ENCODE measurements around the gene GNLY. TPM values are rescaled to one million over a fixed set of nuclear protein-coding genes. Genes with fewer than 3 reads are reported as not detected.

GNLY gene
- total and polyA plus RNA-seq, 2 of the 4 experiments (the other 2 are of a cell fraction), result not detected

DNA sequence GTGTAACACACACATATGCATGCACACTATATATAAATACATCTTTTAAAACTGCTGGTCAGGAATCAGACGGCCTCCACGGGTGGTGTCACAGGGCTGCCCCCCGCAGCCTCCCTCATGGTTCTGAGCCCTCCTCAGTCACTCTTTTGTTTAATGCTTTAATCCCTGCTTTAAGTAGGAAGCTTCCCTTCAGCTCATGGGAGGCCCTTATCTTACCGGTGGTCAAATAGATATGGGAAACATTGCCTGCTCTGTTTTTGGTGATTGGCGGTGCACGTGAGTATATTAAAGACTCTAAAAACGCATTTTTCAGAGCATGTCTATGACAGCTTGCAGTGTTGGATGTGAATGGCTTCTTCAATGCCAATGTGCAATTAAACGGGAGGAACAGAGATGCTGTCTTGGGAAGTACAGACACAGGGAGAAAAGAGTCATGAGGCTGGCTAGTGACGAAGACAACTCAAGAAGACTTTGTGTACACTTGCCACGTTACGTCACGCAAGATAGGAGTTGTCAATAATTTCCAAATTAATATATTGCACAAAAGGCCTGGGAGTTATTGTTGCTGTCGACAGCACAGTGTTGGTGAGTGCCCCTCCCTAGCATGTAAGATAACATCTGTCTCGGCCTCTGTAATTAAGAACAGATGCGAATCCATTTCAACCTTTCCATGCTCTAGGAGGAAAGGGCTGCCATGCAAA lies 23.3 kb downstream of the GNLY start:
- H3K27ac ChIP-seq (ENCODE audit: insufficient read depth, low read length), result no peak overlapping the region

More for the DNA sequence above, 23.3 kb downstream of the GNLY start:
- H4K5ac ChIP-seq (ENCODE audit: low read depth, low read length), result no peak overlapping the region
- intact Hi-C loops (cut with micrococcal nuclease), result no loop called here
- in situ Hi-C loops (cut with MboI; ENCODE audit: low sequenced_read_pairs), result no loop called here
- no peaks in the 10 kb centered on the region for H4K20me1 ChIP-seq (ENCODE audit: insufficient read depth, low read length)
- peaks cover 14% of the 10 kb centered on the region for H3K27me3 ChIP-seq (ENCODE audit: control insufficient read depth, insufficient read depth, low read length)
- H2BK15ac ChIP-seq (ENCODE audit: low read depth, low read length), result no peak overlapping the region
- no peak overlapping the region for H2BK5ac ChIP-seq (ENCODE audit: low read depth, low read length, poor library complexity, severe bottlenecking)
- no peak overlapping the region for H2BK20ac ChIP-seq (ENCODE audit: low read depth, low read length)
- ATAC-seq (ENCODE audit: low read depth) (peak; percentile 19; the same call in 1 of the 2 replicates), DNase-seq (peak; percentile 34)
- BruUV-seq (replicated peaks), result no TSS peak
- 0 out of 2 replicates have a peak, but pooled peaks cover 3% of the 10 kb centered on the region for H3K9me1 ChIP-seq (ENCODE audit: insufficient read depth, low read length)
- no peak overlapping the region for H3K56ac ChIP-seq (ENCODE audit: extremely low read depth, insufficient read depth, low read length)
- no peak overlapping the region for H3K14ac ChIP-seq (replicated peaks; ENCODE audit: low read depth, low read length)
- TF ChIP-seq, protein P1, sequence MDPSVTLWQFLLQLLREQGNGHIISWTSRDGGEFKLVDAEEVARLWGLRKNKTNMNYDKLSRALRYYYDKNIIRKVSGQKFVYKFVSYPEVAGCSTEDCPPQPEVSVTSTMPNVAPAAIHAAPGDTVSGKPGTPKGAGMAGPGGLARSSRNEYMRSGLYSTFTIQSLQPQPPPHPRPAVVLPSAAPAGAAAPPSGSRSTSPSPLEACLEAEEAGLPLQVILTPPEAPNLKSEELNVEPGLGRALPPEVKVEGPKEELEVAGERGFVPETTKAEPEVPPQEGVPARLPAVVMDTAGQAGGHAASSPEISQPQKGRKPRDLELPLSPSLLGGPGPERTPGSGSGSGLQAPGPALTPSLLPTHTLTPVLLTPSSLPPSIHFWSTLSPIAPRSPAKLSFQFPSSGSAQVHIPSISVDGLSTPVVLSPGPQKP (IDR thresholded peaks at IDR 0.05; ENCODE audit: borderline replicate concordance, low read depth, low read length), result no peak
- TF ChIP-seq, protein P2, sequence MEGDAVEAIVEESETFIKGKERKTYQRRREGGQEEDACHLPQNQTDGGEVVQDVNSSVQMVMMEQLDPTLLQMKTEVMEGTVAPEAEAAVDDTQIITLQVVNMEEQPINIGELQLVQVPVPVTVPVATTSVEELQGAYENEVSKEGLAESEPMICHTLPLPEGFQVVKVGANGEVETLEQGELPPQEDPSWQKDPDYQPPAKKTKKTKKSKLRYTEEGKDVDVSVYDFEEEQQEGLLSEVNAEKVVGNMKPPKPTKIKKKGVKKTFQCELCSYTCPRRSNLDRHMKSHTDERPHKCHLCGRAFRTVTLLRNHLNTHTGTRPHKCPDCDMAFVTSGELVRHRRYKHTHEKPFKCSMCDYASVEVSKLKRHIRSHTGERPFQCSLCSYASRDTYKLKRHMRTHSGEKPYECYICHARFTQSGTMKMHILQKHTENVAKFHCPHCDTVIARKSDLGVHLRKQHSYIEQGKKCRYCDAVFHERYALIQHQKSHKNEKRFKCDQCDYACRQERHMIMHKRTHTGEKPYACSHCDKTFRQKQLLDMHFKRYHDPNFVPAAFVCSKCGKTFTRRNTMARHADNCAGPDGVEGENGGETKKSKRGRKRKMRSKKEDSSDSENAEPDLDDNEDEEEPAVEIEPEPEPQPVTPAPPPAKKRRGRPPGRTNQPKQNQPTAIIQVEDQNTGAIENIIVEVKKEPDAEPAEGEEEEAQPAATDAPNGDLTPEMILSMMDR (conservative IDR thresholded peaks at IDR 0.05; ENCODE audit: low read depth, low read length), result no peak
- TF ChIP-seq FOS (IDR thresholded peaks at IDR 0.05; ENCODE audit: low read depth, low read length), result no peak
- no peak for TF ChIP-seq RFX5 (IDR thresholded peaks at IDR 0.05; ENCODE audit: low read depth, low read length)
- TF ChIP-seq SMC3 (IDR thresholded peaks at IDR 0.05; ENCODE audit: low read depth, low read length), result no peak
- no peak for TF ChIP-seq POLR2A (IDR thresholded peaks at IDR 0.05; ENCODE audit: low read depth, low read length)
- TF ChIP-seq, protein P3, sequence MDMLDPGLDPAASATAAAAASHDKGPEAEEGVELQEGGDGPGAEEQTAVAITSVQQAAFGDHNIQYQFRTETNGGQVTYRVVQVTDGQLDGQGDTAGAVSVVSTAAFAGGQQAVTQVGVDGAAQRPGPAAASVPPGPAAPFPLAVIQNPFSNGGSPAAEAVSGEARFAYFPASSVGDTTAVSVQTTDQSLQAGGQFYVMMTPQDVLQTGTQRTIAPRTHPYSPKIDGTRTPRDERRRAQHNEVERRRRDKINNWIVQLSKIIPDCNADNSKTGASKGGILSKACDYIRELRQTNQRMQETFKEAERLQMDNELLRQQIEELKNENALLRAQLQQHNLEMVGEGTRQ (IDR thresholded peaks at IDR 0.05; ENCODE audit: low read depth, low read length), result no peak
- TF ChIP-seq CEBPB (IDR thresholded peaks at IDR 0.05; ENCODE audit: low read depth, low read length), result no peak
- no peak for TF ChIP-seq CHD1 (IDR thresholded peaks at IDR 0.05; ENCODE audit: low read depth, low read length)
- TF ChIP-seq RAD21 (IDR thresholded peaks at IDR 0.05; ENCODE audit: low read length), result no peak
- TF ChIP-seq RCOR1 (IDR thresholded peaks at IDR 0.05; ENCODE audit: insufficient replicate concordance, low read length), result no peak
- TF ChIP-seq NFE2L2 (IDR thresholded peaks at IDR 0.05; ENCODE audit: low read depth, low read length), result no peak
- TF ChIP-seq BHLHE40 (IDR thresholded peaks at IDR 0.05; ENCODE audit: low read depth, low read length), result no peak
- no peak for TF ChIP-seq MXI1 (IDR thresholded peaks at IDR 0.05; ENCODE audit: borderline replicate concordance, low read depth, low read length)
- TF ChIP-seq MAFK (IDR thresholded peaks at IDR 0.05; ENCODE audit: low read depth, low read length), result no peak
- ChIA-PET CTCF (interaction anchor here (1.0 kb wide), 1 partner anchor 36 kb away, joined by 3 read pairs; no protein-coding TSS in a partner anchor), POLR2A (ENCODE audit: unreplicated experiment) (no interaction called here)
- peak overlapping the region; percentile 33 for H2AK9ac ChIP-seq (replicated peaks; ENCODE audit: low read depth, low read length, poor library complexity)
- no peak overlapping the region for H4K8ac ChIP-seq (ENCODE audit: low read depth in 2 of 2, low read length in 2 of 2)
- no peaks in the 10 kb centered on the region for H3K4me1 ChIP-seq (ENCODE audit: control insufficient read depth, insufficient read depth, low read length)
- H2AFZ ChIP-seq (replicated peaks; ENCODE audit: low read length, poor library complexity), result no peak overlapping the region
- H3K4me3 ChIP-seq (ENCODE audit: insufficient read depth, low read depth, low read length), result no peak overlapping the region
- dilution Hi-C loops (cut with HindIII; ENCODE audit: low sequenced_read_pairs, unreplicated experiment), result no loop called here
- H3K36me3 ChIP-seq (ENCODE audit: control insufficient read depth, insufficient read depth, low read length), result no peaks in the 10 kb centered on the region
- H3K79me1 ChIP-seq (ENCODE audit: low read depth in 1 of 2, low read length in 2 of 2), result no peaks in the 10 kb centered on the region
- H4K91ac ChIP-seq (ENCODE audit: insufficient read depth, low read depth, low read length), result no peak overlapping the region
- no peak overlapping the region for H3K4ac ChIP-seq (ENCODE audit: low read depth, low read length)
- no peaks in the 10 kb centered on the region; the same call in 1 of the 2 replicates for H3K9me3 ChIP-seq (ENCODE audit: control insufficient read depth, insufficient read depth, low read length)
- no peak overlapping the region for H2AK5ac ChIP-seq (ENCODE audit: low read depth, low read length)
- no peak overlapping the region for H2BK120ac ChIP-seq (ENCODE audit: low read depth, low read length)
- H3K9ac ChIP-seq (ENCODE audit: low read depth, low read length), result no peak overlapping the region
- H3K4me2 ChIP-seq (ENCODE audit: low read depth, low read length), result no peak overlapping the region
- H3K18ac ChIP-seq (ENCODE audit: low read depth, low read length), result no peak overlapping the region
- WGBS, 2 experiments (ENCODE audit: extremely low coverage in 2 of 2, insufficient read length in 1 of 2), result 64% methylated on average over 5 of the region's 15 CpGs; no CpG with 5 or more reads in 1 of the 2 experiments
- H3K23ac ChIP-seq (ENCODE audit: low read depth, low read length), result no peak overlapping the region

Data from IMR-90 (cell line).